ENCODE data around the gene MCAM. TPM values are rescaled to one million over a fixed set of nuclear protein-coding genes. Genes with fewer than 3 reads are reported as not detected.

MCAM gene
- total RNA-seq, 1 donor from 2014 or later = 10.3 TPM

DNA sequence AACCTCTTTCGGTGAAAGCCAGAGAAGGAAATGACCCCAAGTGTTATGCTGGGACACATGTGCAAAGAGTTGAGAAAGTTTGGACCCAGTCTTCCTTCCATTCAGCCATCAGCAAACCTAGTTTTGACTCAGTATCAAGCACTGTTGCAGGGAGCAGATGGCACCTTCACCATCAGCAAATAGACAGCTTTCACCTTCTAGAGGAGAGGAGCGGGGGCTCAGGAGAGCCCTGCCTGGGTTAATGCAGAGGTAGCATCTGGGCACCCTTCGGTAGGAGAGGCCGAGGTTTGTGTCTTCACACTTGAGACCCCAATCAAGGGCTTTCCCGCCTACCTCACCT is 45.8 kb upstream of the MCAM start:
- TF ChIP-seq CTCF (conservative IDR thresholded peaks at IDR 0.05) = no peak
- Mint-ChIP-seq H3K27ac (peak overlapping the region; percentile 74), H3K4me1 (ENCODE audit: unreplicated experiment) (peaks cover 33% of the 10 kb centered on the region), H3K4me3 (peak overlapping the region; percentile 70), H3K27me3 (peaks cover 32% of the 10 kb centered on the region), H3K36me3 (peaks cover 4% of the 10 kb centered on the region), H3K9me3 (peaks cover 4% of the 10 kb centered on the region)
- no peak for DNase-seq (ENCODE audit: extremely low spot score, unreplicated experiment)

DNA sequence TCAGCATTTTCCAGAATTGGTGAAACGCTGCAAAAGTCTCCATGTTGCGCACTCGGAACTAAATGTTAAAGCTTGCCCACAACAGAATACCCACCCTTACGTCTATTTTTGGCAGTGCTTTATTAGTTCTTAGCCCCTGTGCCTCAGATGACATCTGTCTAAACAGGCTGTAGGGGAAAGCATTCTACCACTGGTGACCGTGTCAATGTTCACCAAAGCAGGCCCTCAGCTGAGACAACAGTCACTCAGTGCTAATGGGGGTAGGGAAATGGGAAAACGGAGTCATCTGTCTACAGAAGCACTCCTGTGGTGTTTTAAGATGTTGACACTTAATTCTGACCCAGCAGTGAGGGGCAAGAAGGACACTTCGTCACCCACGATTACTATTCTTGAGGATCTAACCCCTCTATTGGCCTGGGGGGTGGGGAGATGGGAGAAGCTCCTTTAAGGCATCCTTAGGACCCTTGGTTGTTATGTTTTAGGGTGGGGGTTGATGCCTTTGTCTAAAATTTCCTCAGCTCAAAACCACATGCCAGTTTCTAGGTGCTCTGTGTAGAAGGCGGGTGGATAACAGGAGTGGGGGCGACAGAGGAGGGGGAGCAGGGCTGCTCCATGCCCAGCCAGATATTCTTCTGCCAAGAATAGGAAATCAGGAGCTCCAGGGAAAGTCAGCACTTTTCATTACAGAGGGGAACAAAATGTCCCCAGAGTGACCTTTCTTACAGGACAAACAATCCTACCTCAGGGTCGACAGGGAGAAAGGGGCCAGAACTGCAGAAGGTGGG is 45.2 kb upstream of the MCAM start:
- DNase-seq (ENCODE audit: extremely low spot score, unreplicated experiment) = no peak
- TF ChIP-seq CTCF (conservative IDR thresholded peaks at IDR 0.05) = no peak
- Mint-ChIP-seq H3K27ac (peak overlapping the region; percentile 74), H3K9me3 (peaks cover 4% of the 10 kb centered on the region), H3K4me1 (ENCODE audit: unreplicated experiment) (peaks cover 28% of the 10 kb centered on the region), H3K27me3 (peaks cover 32% of the 10 kb centered on the region), H3K36me3 (peaks cover 9% of the 10 kb centered on the region), H3K4me3 (peak overlapping the region; percentile 70)

- Mint-ChIP-seq H3K36me3 (peaks cover 9% of the 10 kb centered on the region), H3K4me3 (peak overlapping the region; percentile 60), H3K4me1 (ENCODE audit: unreplicated experiment) (peaks cover 25% of the 10 kb centered on the region), H3K9me3 (peaks cover 4% of the 10 kb centered on the region), H3K27ac (peak overlapping the region; percentile 80), H3K27me3 (peaks cover 31% of the 10 kb centered on the region)
- no peak for DNase-seq (ENCODE audit: extremely low spot score, unreplicated experiment)
- TF ChIP-seq CTCF (conservative IDR thresholded peaks at IDR 0.05) = no peak
Measured at GRCh38 chr11:119361056-119361787, 44.3 kb upstream of the MCAM start.

DNA sequence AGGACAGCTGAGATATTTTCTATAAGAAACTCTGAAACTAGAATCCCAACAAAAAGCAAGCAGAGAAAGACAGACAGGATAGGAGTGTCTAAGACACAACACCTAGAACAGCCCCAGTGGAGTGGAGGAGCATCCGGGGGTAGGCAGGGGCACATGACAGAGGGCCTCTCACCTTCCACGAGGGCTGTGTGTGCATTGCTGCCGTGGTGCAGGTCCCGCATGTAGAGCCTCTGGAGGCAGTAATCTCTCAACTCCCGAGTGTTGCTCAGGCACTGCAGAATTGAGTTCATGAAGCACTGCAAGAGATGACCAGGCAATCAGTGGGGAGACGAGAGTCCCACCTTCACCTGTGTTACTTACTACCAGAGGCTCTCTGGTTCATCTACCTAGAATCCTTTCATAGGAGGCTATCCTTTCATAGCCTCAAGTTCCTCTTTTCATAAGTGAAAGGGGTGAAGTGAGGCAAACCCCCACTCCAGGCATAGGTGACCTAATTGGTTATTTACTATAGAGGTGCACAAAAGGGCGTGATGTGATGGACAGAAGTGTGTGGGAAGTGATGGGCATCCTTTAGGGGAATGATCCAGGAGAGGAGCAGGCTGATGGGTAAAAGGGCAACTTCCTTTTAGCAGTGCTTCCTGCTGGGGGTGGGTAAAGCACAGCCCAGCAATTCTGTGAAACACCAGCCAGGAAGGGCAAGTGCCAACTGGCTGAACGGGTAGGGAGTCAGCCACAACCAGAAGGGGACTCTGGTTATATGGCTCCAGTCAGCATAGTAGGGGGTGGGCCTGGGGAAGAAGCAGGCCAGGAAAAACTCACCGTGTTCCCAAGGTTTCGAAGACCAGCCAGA is 42.7 kb upstream of the MCAM start:
- no peak overlapping the region for H3K27ac Mint-ChIP-seq

More for the DNA sequence above, 42.7 kb upstream of the MCAM start:
- peaks cover 24% of the 10 kb centered on the region for H3K4me1 Mint-ChIP-seq (ENCODE audit: unreplicated experiment)
- TF ChIP-seq CTCF (conservative IDR thresholded peaks at IDR 0.05) = no peak
- peaks cover 2% of the 10 kb centered on the region for H3K9me3 Mint-ChIP-seq
- H3K36me3 Mint-ChIP-seq = peaks cover 8% of the 10 kb centered on the region
- H3K4me3 Mint-ChIP-seq = no peak overlapping the region
- peaks cover 19% of the 10 kb centered on the region for H3K27me3 Mint-ChIP-seq
- no peak for DNase-seq (ENCODE audit: extremely low spot score, unreplicated experiment)

Data from type B pancreatic cell (in vitro differentiated cells).